ENCODE measurements around the gene COL19A1. TPM values are rescaled to one million over a fixed set of nuclear protein-coding genes. Genes with fewer than 3 reads are reported as not detected.

The COL19A1 gene
- total and polyA plus RNA-seq, 2 of the 13 experiments (the other 11 are each of a cell fraction or from before 2014, with no cell fraction given) = not detected

GRCh38 chr6:70236343-70236742, 370.0 kb downstream of the COL19A1 start:
- DNase-seq (ENCODE audit: low spot score) (no peak), FAIRE-seq (no peak), ATAC-seq (no peak)
- no peak overlapping the region for H3K27ac ChIP-seq (ENCODE audit: extremely low read length, insufficient read depth, low read length)
- no peaks in the 10 kb centered on the region for H3K79me2 ChIP-seq (ENCODE audit: insufficient read depth, low read length)
- H3K27me3 ChIP-seq (ENCODE audit: control insufficient read depth in 1 of 2, insufficient read depth in 2 of 2, low read length in 2 of 2) = no peaks in the 10 kb centered on the region; a peak in 1 of 5 replicates
- no peak overlapping the region for H3K4me2 ChIP-seq (ENCODE audit: low read depth, low read length)
- no TSS peak for BruUV-seq (replicated peaks)
- H3K4me3 ChIP-seq (replicated peaks in 1 of 3; ENCODE audit: insufficient read depth in 1 of 3, low read depth in 2 of 3, low read length in 3 of 3) = no peak overlapping the region
- TF ChIP-seq ZNF777 (CRISPR knock-in tag; IDR thresholded peaks at IDR 0.05) (no peak), NBN (conservative IDR thresholded peaks at IDR 0.05) (no peak), HNRNPH1 (optimal IDR thresholded peaks at IDR 0.05; ENCODE audit: low read depth, low read length) (no peak)
- no peaks in the 10 kb centered on the region for H3K36me3 ChIP-seq (replicated peaks in 1 of 2; ENCODE audit: control insufficient read depth in 1 of 2, insufficient read depth in 2 of 2, low read length in 2 of 2)
- ChIA-PET CTCF (ENCODE audit: low intra/inter-chr PET ratio, low total read pairs) (no interaction called here), POLR2A (no interaction called here)
- H2AFZ ChIP-seq (ENCODE audit: low read length) = no peak overlapping the region
- in situ Hi-C loops (cut with HindIII; ENCODE audit: extremely low pct_ligation_motif_present, low pct_unique_long_range_greater_than_20kb) = no loop called here
- H3K9me3 ChIP-seq (ENCODE audit: low read length) = no peaks in the 10 kb centered on the region
- WGBS (ENCODE audit: low lambda C conversion rate) = 12% methylated on average over 3 of the region's 3 CpGs
- H4K20me1 ChIP-seq (ENCODE audit: insufficient read depth, low read length) = no peaks in the 10 kb centered on the region
- intact Hi-C loops (cut with micrococcal nuclease; ENCODE audit: unreplicated experiment) = no loop called here
- H3K9ac ChIP-seq (ENCODE audit: insufficient read depth, low read depth, low read length) = no peak overlapping the region
- no peaks in the 10 kb centered on the region for H3K4me1 ChIP-seq (ENCODE audit: insufficient read depth, low read length)

GRCh38 chr6:70241031-70241430, 374.7 kb downstream of the COL19A1 start:
- in situ Hi-C loops (cut with HindIII; ENCODE audit: extremely low pct_ligation_motif_present, low pct_unique_long_range_greater_than_20kb) = no loop called here
- ATAC-seq = no peak
- no peak for TF ChIP-seq HNF1A (IDR thresholded peaks at IDR 0.05; ENCODE audit: low read depth)
- no peak for TF ChIP-seq HNF1A (CRISPR knock-in tag; IDR thresholded peaks at IDR 0.05; ENCODE audit: borderline replicate concordance)
- TF ChIP-seq ZNF18 (CRISPR knock-in tag; IDR thresholded peaks at IDR 0.05; ENCODE audit: insufficient replicate concordance) = no peak
- TF ChIP-seq TBP (CRISPR knock-in tag; IDR thresholded peaks at IDR 0.05) = no peak
- no peak for TF ChIP-seq ZNF33B (CRISPR knock-in tag; IDR thresholded peaks at IDR 0.05)
- no peak for TF ChIP-seq NFATC3 (CRISPR knock-in tag; IDR thresholded peaks at IDR 0.05)
- TF ChIP-seq KDM4B (CRISPR knock-in tag; IDR thresholded peaks at IDR 0.05) = no peak
- no peak for TF ChIP-seq ZNF878 (CRISPR knock-in tag; IDR thresholded peaks at IDR 0.05)
- no peak for TF ChIP-seq GLI4 (CRISPR knock-in tag; IDR thresholded peaks at IDR 0.05; ENCODE audit: borderline replicate concordance)

More at GRCh38 chr6:70241031-70241430, 374.7 kb downstream of the COL19A1 start:
- no peaks in the 10 kb centered on the region for H3K27me3 ChIP-seq (ENCODE audit: control insufficient read depth in 1 of 2, insufficient read depth in 2 of 2, low read length in 2 of 2)
- no peak overlapping the region for H3K4me2 ChIP-seq (ENCODE audit: low read depth, low read length)
- no peak overlapping the region for H3K27ac ChIP-seq (ENCODE audit: extremely low read length, insufficient read depth, low read length)
- WGBS (ENCODE audit: low lambda C conversion rate) = 41% methylated on average over 3 of the region's 3 CpGs
- no peaks in the 10 kb centered on the region for H3K79me2 ChIP-seq (ENCODE audit: insufficient read depth, low read length)
- H2AFZ ChIP-seq (ENCODE audit: low read length) = no peak overlapping the region
- no peaks in the 10 kb centered on the region for H3K9me3 ChIP-seq (ENCODE audit: low read length)
- no peaks in the 10 kb centered on the region for H4K20me1 ChIP-seq (ENCODE audit: insufficient read depth, low read length)
- H3K4me3 ChIP-seq (replicated peaks in 1 of 3; ENCODE audit: insufficient read depth in 1 of 3, low read depth in 2 of 3, low read length in 3 of 3) = no peak overlapping the region
- FAIRE-seq = no peak
- H3K36me3 ChIP-seq (replicated peaks in 1 of 2; ENCODE audit: control insufficient read depth in 1 of 2, insufficient read depth in 2 of 2, low read length in 2 of 2) = no peaks in the 10 kb centered on the region
- no peak overlapping the region for H3K9ac ChIP-seq (ENCODE audit: insufficient read depth, low read depth, low read length)
- ChIA-PET CTCF (ENCODE audit: low intra/inter-chr PET ratio, low total read pairs) (no interaction called here), POLR2A (no interaction called here)
- H3K4me1 ChIP-seq (ENCODE audit: insufficient read depth, low read length) = peaks cover 15% of the 10 kb centered on the region
- intact Hi-C loops (cut with micrococcal nuclease; ENCODE audit: unreplicated experiment) = no loop called here
- DNase-seq (ENCODE audit: low spot score) = no peak
- BruUV-seq (replicated peaks) = no TSS peak
